HepG2 (cell line): ENCODE measurements around the gene ARHGEF7. TPM values are rescaled to one million over a fixed set of nuclear protein-coding genes. Genes with fewer than 3 reads are reported as not detected.

Source experiments
- ATAC-seq: fragments of 200-7000 bp; cut with Tn5 transposase; 3 replicates; pipeline ENCODE4 v1.9.1; 2020; ENCODE audit warnings: mild to moderate bottlenecking, moderate library complexity
- BruUV-seq: library from RNA; stranded (reverse); fragments of 400-500 nt; replicated peaks from 2 replicates; lab custom pipeline; 2021; lab: Mats Ljungman, UMichigan
- CTCF ChIA-PET: fragments of 300-600 bp; formaldehyde crosslinking; extraction: SDS; loops from one replicate; lab custom pipeline; 2021; ENCODE audit warnings: low total read pairs, inconsistent platforms, low intra/inter-chr PET ratio; lab: Yijun Ruan, JAX
- POLR2A ChIA-PET: fragments of 350-600 bp; sonication (Branson Sonifier 250); formaldehyde crosslinking; loops from one replicate; lab custom pipeline; 2020; ENCODE audit warnings: antibody characterized with exemption, inconsistent platforms; lab: Yijun Ruan, JAX
- DNase-seq: peaks from one replicate; pipeline ENCODE4 v3.0.0-alpha.2; 2015; ENCODE audit warnings: low spot score
- FAIRE-seq: peaks from 3 replicates; lab custom pipeline; 2011; peaks lifted over from hg19 to GRCh38; lab: Jason Lieb, UNC
- H2AFZ ChIP-seq: one replicate; pipeline ENCODE4 v1.6.1; 2011; ENCODE audit warnings: low read length, inconsistent platforms
- H3K27ac ChIP-seq: fragments of 300-600 bp; 3 replicates; pipeline ENCODE4 v1.8.0; 2011; ENCODE audit warnings: mixed run types, mild to moderate bottlenecking, mixed read lengths, low read length, inconsistent platforms; ENCODE audit not compliant: insufficient read depth; ENCODE audit errors: extremely low read length
- H3K27me3 ChIP-seq, 2 experiments: fragments of 200-600 bp in 1 of 2; 2 replicates in 1 of 2; 3 replicates in 1 of 2; pipeline versions ENCODE4 v1.6.0 to v1.8.0; 2011; ENCODE audit warnings: low read length in 2 of 2, mild to moderate bottlenecking in 2 of 2, moderate library complexity in 2 of 2, inconsistent platforms in 1 of 2; ENCODE audit not compliant: insufficient read depth in 2 of 2, control insufficient read depth in 1 of 2
- H3K36me3 ChIP-seq, 2 experiments: fragments of 200-600 bp in 1 of 2; replicated peaks in 1 of 2; 2 replicates in 1 of 2; 3 replicates in 1 of 2; pipeline versions ENCODE4 v1.5.1 to v1.8.0; 2011; ENCODE audit warnings: low read length in 2 of 2, inconsistent platforms in 1 of 2; ENCODE audit not compliant: insufficient read depth in 2 of 2, control insufficient read depth in 1 of 2
- H3K4me1 ChIP-seq: 2 replicates; pipeline ENCODE4 v1.5.1; 2012; ENCODE audit warnings: low read length, inconsistent platforms; ENCODE audit not compliant: insufficient read depth
- H3K4me2 ChIP-seq: 2 replicates; pipeline ENCODE4 v1.6.0; 2011; ENCODE audit warnings: low read depth, low read length, inconsistent platforms
- H3K4me3 ChIP-seq, 3 experiments: fragments of 200-600 bp in 1 of 3; sonication (generic), shearing (Covaris generic) in 1 of 3; replicated peaks in 1 of 3; 2 replicates each; pipeline ENCODE4 v1.5.1; 2011 to 2016; ENCODE audit warnings: low read length in 3 of 3, inconsistent platforms in 2 of 3, low read depth in 2 of 3, mild to moderate bottlenecking in 2 of 3, control low read depth in 1 of 3, mixed read lengths in 1 of 3; ENCODE audit not compliant: insufficient read depth in 1 of 3
- H3K79me2 ChIP-seq: one replicate; pipeline ENCODE4 v1.6.1; 2011; ENCODE audit warnings: low read length, inconsistent platforms; ENCODE audit not compliant: insufficient read depth
- H3K9ac ChIP-seq: 2 replicates; pipeline ENCODE4 v1.6.0; 2011; ENCODE audit warnings: mild to moderate bottlenecking, low read depth, low read length, inconsistent platforms; ENCODE audit not compliant: insufficient read depth
- H3K9me3 ChIP-seq: 2 replicates; pipeline ENCODE4 v1.5.1; 2012; ENCODE audit warnings: mild to moderate bottlenecking, low read length
- H4K20me1 ChIP-seq: 2 replicates; pipeline ENCODE4 v1.6.0; 2011; ENCODE audit warnings: inconsistent platforms, mild to moderate bottlenecking, low read length, moderate library complexity; ENCODE audit not compliant: insufficient read depth
- ARNT2 ChIP-seq: sonication (generic); formaldehyde crosslinking; IDR thresholded peaks from 2 replicates; pipeline ENCODE4 v1.8.0; 2022; ENCODE audit warnings: mild to moderate bottlenecking, low read depth, missing genetic modification reagents, moderate library complexity
- ELF3 ChIP-seq: IDR thresholded peaks from 2 replicates; pipeline ENCODE4 v1.6.1; 2016; ENCODE audit warnings: missing genetic modification reagents, missing compliant biosample characterization
- SRF ChIP-seq: IDR thresholded peaks from 2 replicates; pipeline ENCODE4 v1.6.1; 2011; ENCODE audit warnings: mild to moderate bottlenecking, low read depth, low read length, moderate library complexity
- TRAFD1 ChIP-seq: sonication (generic); formaldehyde crosslinking; IDR thresholded peaks from 2 replicates; pipeline ENCODE4 v1.5.1; 2020; ENCODE audit warnings: missing genetic modification reagents, mild to moderate bottlenecking, borderline replicate concordance
- ZKSCAN1 ChIP-seq: fragments of 150-350 bp; IDR thresholded peaks from 2 replicates; pipeline ENCODE4 v1.6.1; 2014; ENCODE audit warnings: low read length
- ZNF557 ChIP-seq: sonication (generic); formaldehyde crosslinking; IDR thresholded peaks from 2 replicates; pipeline ENCODE4 v1.4.0; 2020; ENCODE audit warnings: missing genetic modification reagents
- ZUFSP ChIP-seq: sonication (generic); formaldehyde crosslinking; IDR thresholded peaks from 2 replicates; pipeline ENCODE4 v1.9.0; 2021; ENCODE audit warnings: missing genetic modification reagents, mild to moderate bottlenecking, borderline replicate concordance
- WGBS: methylation state at CpG from one replicate; pipeline ENCODE4 v1.1.6; 2017; ENCODE audit warnings: low lambda C conversion rate; 5-methylcytosine and 5-hydroxymethylcytosine counted together
- in situ Hi-C: cut with HindIII; loops from 2 replicates; pipeline ENCODE4 v1.10.0; 2017; ENCODE audit warnings: low pct_unique_long_range_greater_than_20kb; ENCODE audit not compliant: extremely low pct_ligation_motif_present
- intact Hi-C: fragments of 100-400 bp; cut with micrococcal nuclease; formaldehyde crosslinking; loops from one replicate; pipeline ENCODE4 v1.10.0; 2022; ENCODE audit not compliant: unreplicated experiment
- polyA plus RNA-seq, 8 experiments: library from polyadenylated mRNA; depleted of rRNA in 3 of 8; stranded (reverse) in 7 of 8; unstranded in 1 of 8; fragments of >200 nt; fragmentation: Illumina TruSeq in 4 of 8; extraction: Trizol in 4 of 8; gene quantifications; 2 replicates each; pipeline versions ENCODE4 v1.2.1 to v1.2.3, GENCODE V29; 2011 to 2016; ENCODE audit warnings: low read depth in 4 of 8, missing spikeins in 1 of 8, mixed read lengths in 1 of 8; ENCODE audit not compliant: insufficient read depth in 1 of 8
- total RNA-seq, 5 experiments: library from RNA; depleted of rRNA; stranded (reverse); fragments of >200 nt; fragmentation: Illumina TruSeq; extraction: Trizol; gene quantifications; 2 replicates each; pipeline ENCODE4 v1.2.3, GENCODE V29; 2016; ENCODE audit warnings: low read depth in 1 of 5
- TF ChIP-seq, protein P1 (sequence below): sonication (generic); formaldehyde crosslinking; IDR thresholded peaks from 2 replicates; pipeline ENCODE4 v1.5.0; 2020; ENCODE audit warnings: mild to moderate bottlenecking, missing genetic modification reagents
- TF ChIP-seq, protein P2 (sequence below): sonication (generic); formaldehyde crosslinking; IDR thresholded peaks from 2 replicates; pipeline ENCODE4 v1.8.1; 2023; ENCODE audit warnings: missing genetic modification reagents, inconsistent platforms, borderline replicate concordance
- TF ChIP-seq, protein P3 (sequence below): sonication (generic); formaldehyde crosslinking; IDR thresholded peaks from 2 replicates; pipeline ENCODE4 v1.5.1; 2020; ENCODE audit warnings: mild to moderate bottlenecking, missing genetic modification reagents, borderline replicate concordance

Gene ARHGEF7
- total and polyA plus RNA-seq, 2 of the 13 experiments (the other 11 are each of a cell fraction or from before 2014, with no cell fraction given), result 15.7 to 22.3 TPM

DNA sequence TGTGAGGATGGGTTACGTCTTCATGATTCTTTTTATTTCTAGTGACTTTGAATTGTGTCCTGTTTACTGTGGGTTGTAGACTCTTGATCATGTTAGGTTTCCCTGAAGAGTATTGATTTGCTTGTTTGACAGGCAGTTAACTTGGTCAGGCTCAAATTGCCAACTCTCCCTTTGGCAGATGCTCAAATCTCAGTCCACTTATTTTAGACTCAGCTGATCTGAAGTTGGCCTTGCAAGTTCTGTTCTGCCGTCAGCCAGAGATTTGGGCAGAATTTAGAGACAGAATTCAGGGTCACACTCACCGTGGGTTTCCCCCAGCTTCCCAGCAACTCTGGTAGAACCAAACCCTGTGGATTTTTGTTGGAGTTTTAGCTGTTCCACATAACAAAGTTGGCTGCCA is 133.7 kb downstream of the ARHGEF7 start:
- BruUV-seq, result no TSS peak
- in situ Hi-C loops, result no loop called here
- no peak for ATAC-seq
- TF ChIP-seq TRAFD1 (CRISPR knock-in tag), result no peak
- no peak for TF ChIP-seq ZNF557 (CRISPR knock-in tag)
- no peak for TF ChIP-seq SRF
- no peak for TF ChIP-seq ZUFSP (CRISPR knock-in tag)
- TF ChIP-seq, protein P1, sequence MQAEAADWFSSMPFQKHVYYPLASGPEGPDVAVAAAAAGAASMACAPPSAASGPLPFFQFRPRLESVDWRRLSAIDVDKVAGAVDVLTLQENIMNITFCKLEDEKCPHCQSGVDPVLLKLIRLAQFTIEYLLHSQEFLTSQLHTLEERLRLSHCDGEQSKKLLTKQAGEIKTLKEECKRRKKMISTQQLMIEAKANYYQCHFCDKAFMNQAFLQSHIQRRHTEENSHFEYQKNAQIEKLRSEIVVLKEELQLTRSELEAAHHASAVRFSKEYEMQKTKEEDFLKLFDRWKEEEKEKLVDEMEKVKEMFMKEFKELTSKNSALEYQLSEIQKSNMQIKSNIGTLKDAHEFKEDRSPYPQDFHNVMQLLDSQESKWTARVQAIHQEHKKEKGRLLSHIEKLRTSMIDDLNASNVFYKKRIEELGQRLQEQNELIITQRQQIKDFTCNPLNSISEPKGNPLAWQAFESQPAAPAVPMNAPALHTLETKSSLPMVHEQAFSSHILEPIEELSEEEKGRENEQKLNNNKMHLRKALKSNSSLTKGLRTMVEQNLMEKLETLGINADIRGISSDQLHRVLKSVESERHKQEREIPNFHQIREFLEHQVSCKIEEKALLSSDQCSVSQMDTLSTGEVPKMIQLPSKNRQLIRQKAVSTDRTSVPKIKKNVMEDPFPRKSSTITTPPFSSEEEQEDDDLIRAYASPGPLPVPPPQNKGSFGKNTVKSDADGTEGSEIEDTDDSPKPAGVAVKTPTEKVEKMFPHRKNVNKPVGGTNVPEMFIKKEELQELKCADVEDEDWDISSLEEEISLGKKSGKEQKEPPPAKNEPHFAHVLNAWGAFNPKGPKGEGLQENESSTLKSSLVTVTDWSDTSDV (CRISPR knock-in tag), result no peak
- no peak for TF ChIP-seq ZKSCAN1
- TF ChIP-seq ELF3 (CRISPR knock-in tag), result no peak
- no peak for TF ChIP-seq ARNT2 (CRISPR knock-in tag)
- TF ChIP-seq, protein P2, sequence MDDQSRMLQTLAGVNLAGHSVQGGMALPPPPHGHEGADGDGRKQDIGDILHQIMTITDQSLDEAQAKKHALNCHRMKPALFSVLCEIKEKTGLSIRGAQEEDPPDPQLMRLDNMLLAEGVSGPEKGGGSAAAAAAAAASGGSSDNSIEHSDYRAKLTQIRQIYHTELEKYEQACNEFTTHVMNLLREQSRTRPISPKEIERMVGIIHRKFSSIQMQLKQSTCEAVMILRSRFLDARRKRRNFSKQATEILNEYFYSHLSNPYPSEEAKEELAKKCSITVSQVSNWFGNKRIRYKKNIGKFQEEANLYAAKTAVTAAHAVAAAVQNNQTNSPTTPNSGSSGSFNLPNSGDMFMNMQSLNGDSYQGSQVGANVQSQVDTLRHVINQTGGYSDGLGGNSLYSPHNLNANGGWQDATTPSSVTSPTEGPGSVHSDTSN (CRISPR knock-in tag), result no peak
- TF ChIP-seq, protein P3, sequence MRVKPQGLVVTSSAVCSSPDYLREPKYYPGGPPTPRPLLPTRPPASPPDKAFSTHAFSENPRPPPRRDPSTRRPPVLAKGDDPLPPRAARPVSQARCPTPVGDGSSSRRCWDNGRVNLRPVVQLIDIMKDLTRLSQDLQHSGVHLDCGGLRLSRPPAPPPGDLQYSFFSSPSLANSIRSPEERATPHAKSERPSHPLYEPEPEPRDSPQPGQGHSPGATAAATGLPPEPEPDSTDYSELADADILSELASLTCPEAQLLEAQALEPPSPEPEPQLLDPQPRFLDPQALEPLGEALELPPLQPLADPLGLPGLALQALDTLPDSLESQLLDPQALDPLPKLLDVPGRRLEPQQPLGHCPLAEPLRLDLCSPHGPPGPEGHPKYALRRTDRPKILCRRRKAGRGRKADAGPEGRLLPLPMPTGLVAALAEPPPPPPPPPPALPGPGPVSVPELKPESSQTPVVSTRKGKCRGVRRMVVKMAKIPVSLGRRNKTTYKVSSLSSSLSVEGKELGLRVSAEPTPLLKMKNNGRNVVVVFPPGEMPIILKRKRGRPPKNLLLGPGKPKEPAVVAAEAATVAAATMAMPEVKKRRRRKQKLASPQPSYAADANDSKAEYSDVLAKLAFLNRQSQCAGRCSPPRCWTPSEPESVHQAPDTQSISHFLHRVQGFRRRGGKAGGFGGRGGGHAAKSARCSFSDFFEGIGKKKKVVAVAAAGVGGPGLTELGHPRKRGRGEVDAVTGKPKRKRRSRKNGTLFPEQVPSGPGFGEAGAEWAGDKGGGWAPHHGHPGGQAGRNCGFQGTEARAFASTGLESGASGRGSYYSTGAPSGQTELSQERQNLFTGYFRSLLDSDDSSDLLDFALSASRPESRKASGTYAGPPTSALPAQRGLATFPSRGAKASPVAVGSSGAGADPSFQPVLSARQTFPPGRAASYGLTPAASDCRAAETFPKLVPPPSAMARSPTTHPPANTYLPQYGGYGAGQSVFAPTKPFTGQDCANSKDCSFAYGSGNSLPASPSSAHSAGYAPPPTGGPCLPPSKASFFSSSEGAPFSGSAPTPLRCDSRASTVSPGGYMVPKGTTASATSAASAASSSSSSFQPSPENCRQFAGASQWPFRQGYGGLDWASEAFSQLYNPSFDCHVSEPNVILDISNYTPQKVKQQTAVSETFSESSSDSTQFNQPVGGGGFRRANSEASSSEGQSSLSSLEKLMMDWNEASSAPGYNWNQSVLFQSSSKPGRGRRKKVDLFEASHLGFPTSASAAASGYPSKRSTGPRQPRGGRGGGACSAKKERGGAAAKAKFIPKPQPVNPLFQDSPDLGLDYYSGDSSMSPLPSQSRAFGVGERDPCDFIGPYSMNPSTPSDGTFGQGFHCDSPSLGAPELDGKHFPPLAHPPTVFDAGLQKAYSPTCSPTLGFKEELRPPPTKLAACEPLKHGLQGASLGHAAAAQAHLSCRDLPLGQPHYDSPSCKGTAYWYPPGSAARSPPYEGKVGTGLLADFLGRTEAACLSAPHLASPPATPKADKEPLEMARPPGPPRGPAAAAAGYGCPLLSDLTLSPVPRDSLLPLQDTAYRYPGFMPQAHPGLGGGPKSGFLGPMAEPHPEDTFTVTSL (CRISPR knock-in tag), result no peak

More for the DNA sequence above, 133.7 kb downstream of the ARHGEF7 start:
- Histone ChIP-seq H4K20me1 (no peaks in the 10 kb centered on the region), H2AFZ (no peak overlapping the region), H3K79me2 (no peaks in the 10 kb centered on the region), H3K27me3 (no peaks in the 10 kb centered on the region), H3K36me3 (peaks cover 8 to 63% of the 10 kb centered on the region in 2 experiments), H3K27ac (no peak overlapping the region), H3K9ac (no peak overlapping the region), H3K4me1 (peaks cover 9% of the 10 kb centered on the region; the same call in 1 of the 2 replicates), H3K4me3 (no peak overlapping the region), H3K9me3 (no peaks in the 10 kb centered on the region), H3K4me2 (no peak overlapping the region)
- intact Hi-C loops, result no loop called here
- DNase-seq (no peak), FAIRE-seq (no peak)
- 95% methylated on average over 3 of the region's 3 CpGs for WGBS
- CTCF ChIA-PET, result no interaction called here
- POLR2A ChIA-PET, result no interaction called here
